Breast epithelium (tissue), 3 donors: ENCODE results near the gene CDKN2B-AS1.

Source experiments
- POLR2A ChIP-seq: fragments of 450-650 bp; IDR thresholded peaks from one replicate; pipeline ENCODE4 v1.6.1; 2016; ENCODE audit warnings: antibody characterized with exemption, mild to moderate bottlenecking, moderate library complexity
- POLR2AphosphoS5 ChIP-seq, 3 donors: sonication (generic); formaldehyde crosslinking; IDR thresholded peaks; one replicate each; pipeline ENCODE4 v1.6.1; 2017; ENCODE audit warnings: antibody characterized with exemption in 3 of 3
- TF ChIP-seq, protein P1 (sequence below), 3 donors: fragments of 450-650 bp; IDR thresholded peaks; one replicate each; pipeline ENCODE4 v1.5.1; 2016 to 2017; ENCODE audit warnings: antibody characterized with exemption in 3 of 3, mild to moderate bottlenecking in 3 of 3, moderate library complexity in 3 of 3

DNA sequence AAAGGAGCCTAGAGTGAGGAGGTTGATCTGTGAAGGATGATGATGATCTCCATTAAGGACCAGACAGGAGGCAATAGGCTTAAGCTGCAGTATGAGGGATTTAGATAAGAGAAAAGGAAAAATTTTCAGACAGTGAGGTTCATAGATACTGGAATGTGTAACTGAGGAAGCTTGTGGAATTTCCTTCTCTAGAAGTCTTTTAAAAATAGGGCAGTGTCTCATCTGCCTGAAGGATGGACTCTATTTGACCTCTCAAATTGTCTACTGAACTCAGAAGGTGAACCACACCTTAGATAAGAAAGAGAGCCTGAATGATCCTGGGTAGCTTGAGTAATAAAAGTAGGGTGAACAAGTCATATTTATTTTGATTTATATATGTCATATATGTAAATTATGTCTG is 162.7 kb downstream of the CDKN2B-AS1 start:
- TF ChIP-seq POLR2A (no peak), POLR2AphosphoS5 (IDR thresholded peaks at IDR 0.05) (no peak)
- TF ChIP-seq, protein P1, sequence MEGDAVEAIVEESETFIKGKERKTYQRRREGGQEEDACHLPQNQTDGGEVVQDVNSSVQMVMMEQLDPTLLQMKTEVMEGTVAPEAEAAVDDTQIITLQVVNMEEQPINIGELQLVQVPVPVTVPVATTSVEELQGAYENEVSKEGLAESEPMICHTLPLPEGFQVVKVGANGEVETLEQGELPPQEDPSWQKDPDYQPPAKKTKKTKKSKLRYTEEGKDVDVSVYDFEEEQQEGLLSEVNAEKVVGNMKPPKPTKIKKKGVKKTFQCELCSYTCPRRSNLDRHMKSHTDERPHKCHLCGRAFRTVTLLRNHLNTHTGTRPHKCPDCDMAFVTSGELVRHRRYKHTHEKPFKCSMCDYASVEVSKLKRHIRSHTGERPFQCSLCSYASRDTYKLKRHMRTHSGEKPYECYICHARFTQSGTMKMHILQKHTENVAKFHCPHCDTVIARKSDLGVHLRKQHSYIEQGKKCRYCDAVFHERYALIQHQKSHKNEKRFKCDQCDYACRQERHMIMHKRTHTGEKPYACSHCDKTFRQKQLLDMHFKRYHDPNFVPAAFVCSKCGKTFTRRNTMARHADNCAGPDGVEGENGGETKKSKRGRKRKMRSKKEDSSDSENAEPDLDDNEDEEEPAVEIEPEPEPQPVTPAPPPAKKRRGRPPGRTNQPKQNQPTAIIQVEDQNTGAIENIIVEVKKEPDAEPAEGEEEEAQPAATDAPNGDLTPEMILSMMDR (IDR thresholded peaks at IDR 0.05): no peak
